SHP77 treated with DMSO at 0.1 percent for 48 hours (cell line): ENCODE results near the gene SLC16A11.
"Not testable (repeated sequence)": the region's sequence is repeated elsewhere in the genome, so short reads cannot be mapped to it uniquely, and the experiment has no call there.

Experiments
- DNase-seq: peaks from one replicate; lab custom pipeline; 2025; lab: John Stamatoyannopoulos, UW

SLC16A11 gene

GRCh38 chr17:7005716-7006115 is 38.2 kb downstream of the SLC16A11 start:
- DNase-seq, result no peak

- peak; percentile 80 for DNase-seq
These were observed 39.3 kb downstream of the SLC16A11 start for GRCh38 chr17:7004398-7005253.

- DNase-seq, result no peak
These were observed 40.1 kb downstream of the SLC16A11 start for GRCh38 chr17:7003745-7004144.

- no peak for DNase-seq
These were observed 41.4 kb downstream of the SLC16A11 start for GRCh38 chr17:7002288-7003047.

GRCh38 chr17:7001318-7001961 is 42.5 kb downstream of the SLC16A11 start:
- DNase-seq, result no peak

- no peak for DNase-seq
These were observed 44.9 kb downstream of the SLC16A11 start for GRCh38 chr17:6998855-6999508.

- no peak for DNase-seq
These were observed 46.7 kb downstream of the SLC16A11 start for GRCh38 chr17:6997171-6997570.

- no peak for DNase-seq
These were observed 47.5 kb downstream of the SLC16A11 start for GRCh38 chr17:6996256-6997011.

- no peak for DNase-seq
These were observed 48.2 kb downstream of the SLC16A11 start, which contains the start of gene ALOX12 for GRCh38 chr17:6995500-6996255. Gene ALOX12 (plus strand): TSS chr17:6996049. CDS start chr17:6996118, 69 bp downstream.

GRCh38 chr17:6994666-6995256 is 49.1 kb downstream of the SLC16A11 start:
- DNase-seq, result no peak

GRCh38 chr17:6994118-6994598 is 49.7 kb downstream of the SLC16A11 start:
- DNase-seq, result no peak

GRCh38 chr17:6993613-6994056 is 50.3 kb downstream of the SLC16A11 start:
- DNase-seq, result not testable (repeated sequence)
